GM12864 (cell line): ENCODE data around the gene VAX1.
"Not testable (repeated sequence)": the region's sequence is repeated elsewhere in the genome, so short reads cannot be mapped to it uniquely, and the experiment has no call there.

Experiments
- DNase-seq: peaks from one replicate; pipeline ENCODE4 v3.0.0-alpha.2; 2011; ENCODE audit warnings: low read depth
- H3K4me3 ChIP-seq: 2 replicates; pipeline ENCODE4 v1.5.1; 2011; ENCODE audit warnings: mild to moderate bottlenecking, low read depth, low read length, control low read depth
- TF ChIP-seq, protein P1 (sequence below): IDR thresholded peaks from 2 replicates; pipeline ENCODE4 v1.5.1; 2011; ENCODE audit warnings: low read depth, mild to moderate bottlenecking, moderate library complexity, low read length, control low read depth, inconsistent platforms; ENCODE audit errors: missing control alignments

Gene VAX1

DNA sequence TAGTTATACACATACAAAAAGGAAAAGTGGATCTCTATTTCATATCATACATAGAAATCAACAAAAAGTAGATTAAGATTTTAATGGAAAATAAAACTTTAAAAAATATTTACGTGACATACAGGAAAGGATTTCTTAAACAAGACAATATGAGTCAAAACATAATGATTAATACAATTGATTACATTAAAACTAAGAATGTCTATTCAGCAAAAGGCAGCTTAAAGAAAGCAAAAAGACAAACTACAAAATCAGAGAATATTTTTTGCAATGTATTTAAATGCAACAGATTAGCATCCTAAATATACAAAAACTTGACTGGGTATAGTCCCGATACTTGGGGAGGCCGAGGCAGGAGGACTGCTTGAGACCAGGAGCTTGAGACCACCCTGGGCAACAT is 50.5 kb downstream of the VAX1 start:
- no peak for DNase-seq
- TF ChIP-seq, protein P1, sequence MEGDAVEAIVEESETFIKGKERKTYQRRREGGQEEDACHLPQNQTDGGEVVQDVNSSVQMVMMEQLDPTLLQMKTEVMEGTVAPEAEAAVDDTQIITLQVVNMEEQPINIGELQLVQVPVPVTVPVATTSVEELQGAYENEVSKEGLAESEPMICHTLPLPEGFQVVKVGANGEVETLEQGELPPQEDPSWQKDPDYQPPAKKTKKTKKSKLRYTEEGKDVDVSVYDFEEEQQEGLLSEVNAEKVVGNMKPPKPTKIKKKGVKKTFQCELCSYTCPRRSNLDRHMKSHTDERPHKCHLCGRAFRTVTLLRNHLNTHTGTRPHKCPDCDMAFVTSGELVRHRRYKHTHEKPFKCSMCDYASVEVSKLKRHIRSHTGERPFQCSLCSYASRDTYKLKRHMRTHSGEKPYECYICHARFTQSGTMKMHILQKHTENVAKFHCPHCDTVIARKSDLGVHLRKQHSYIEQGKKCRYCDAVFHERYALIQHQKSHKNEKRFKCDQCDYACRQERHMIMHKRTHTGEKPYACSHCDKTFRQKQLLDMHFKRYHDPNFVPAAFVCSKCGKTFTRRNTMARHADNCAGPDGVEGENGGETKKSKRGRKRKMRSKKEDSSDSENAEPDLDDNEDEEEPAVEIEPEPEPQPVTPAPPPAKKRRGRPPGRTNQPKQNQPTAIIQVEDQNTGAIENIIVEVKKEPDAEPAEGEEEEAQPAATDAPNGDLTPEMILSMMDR: no peak
- H3K4me3 ChIP-seq: no peak overlapping the region

DNA sequence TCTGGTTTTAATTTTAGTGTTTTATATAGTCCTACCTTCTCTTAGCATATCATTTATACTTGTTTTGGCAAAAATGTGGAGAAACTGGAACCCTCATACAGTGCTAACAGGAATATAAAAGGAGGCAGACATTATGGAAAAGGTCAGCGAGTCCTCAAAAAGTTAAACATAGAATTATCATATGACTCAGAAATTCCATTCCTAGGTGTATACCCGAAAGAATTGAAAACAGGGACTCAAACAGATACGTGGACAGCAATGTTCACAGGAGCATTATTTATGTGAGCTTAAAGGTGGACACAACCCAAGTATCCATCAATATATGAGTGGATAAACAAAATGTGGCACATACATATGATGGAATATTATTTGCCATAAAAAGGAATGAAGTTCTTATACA is 51.5 kb downstream of the VAX1 start:
- no peak overlapping the region for H3K4me3 ChIP-seq
- TF ChIP-seq, protein P1: no peak
- DNase-seq: no peak

DNA sequence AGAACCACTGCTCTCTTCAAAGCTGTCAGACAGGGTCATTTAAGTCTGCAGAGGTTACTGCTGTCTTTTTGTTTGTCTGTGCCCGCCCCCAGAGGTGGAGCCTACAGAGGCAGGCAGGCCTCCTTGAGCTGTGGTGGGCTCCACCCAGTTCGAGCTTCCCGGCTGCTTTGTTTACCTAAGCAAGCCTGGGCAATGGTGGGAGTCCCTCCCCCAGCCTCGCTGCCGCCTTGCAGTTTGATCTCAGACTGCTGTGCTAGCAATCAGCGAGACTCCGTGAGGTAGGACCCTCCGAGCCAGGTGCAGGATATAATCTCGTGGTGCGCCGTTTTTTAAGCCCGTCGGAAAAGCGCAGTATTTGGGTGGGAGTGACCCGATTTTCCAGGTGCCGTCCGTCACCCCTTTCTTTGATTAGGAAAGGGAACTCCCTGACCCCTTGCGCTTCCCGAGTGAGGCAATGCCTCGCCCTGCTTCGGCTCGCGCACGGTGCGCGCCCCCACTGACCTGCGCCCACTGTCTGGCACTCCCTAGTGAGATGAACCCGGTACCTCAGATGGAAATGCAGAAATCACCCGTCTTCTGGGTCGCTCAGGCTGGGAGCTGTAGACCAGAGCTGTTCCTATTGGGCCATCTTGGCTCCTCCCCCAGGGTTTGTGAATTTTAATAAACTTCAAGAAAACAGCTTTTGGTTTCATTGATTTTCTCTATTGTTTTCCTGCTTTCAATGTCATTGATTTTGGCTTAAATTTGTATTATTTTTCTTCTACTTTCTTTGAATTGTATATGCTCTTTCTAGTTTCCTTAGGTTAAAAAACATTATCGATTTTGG is 53.4 kb downstream of the VAX1 start:
- DNase-seq, H3K4me3 ChIP-seq: not testable (repeated sequence)
